ENCODE measurements around the gene QPRT.

DNA sequence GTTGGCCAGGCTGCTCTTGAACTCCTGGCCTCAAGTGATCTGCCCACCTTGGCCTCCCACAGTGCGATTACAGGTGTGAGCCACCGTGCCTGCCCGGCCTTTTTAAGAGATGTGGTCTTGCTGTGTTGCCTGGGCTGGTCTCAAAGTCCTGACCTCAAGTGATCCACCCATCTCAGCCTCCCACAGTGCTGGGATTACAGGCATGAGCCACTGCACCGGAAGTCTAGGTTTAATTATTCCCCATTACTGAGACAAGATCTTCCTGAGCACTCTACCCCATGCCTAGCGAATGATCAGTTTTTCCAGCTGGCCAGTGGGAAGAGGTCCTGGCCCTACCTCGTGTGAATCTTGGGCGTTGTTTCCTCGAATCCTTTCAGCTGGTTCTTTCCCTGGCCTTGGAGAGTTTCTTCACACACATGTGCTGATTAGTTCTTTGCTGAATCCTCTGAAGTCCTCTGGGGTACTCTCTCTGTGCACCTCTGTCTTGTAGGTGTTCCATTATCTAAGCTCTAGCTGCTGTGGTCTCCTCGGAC, 47.9 kb downstream of the QPRT start:
- TF ChIP-seq BHLHE40 (IDR thresholded peaks at IDR 0.05; ENCODE audit: borderline replicate concordance): no peak
- TF ChIP-seq FOXM1 (IDR thresholded peaks at IDR 0.05; ENCODE audit: borderline replicate concordance): no peak
- TF ChIP-seq SUZ12 (IDR thresholded peaks at IDR 0.05): no peak
- no peak for TF ChIP-seq FOXA1 (IDR thresholded peaks at IDR 0.05)
- no peak for TF ChIP-seq FOXK2 (IDR thresholded peaks at IDR 0.05)
- no peak for TF ChIP-seq ARNT (IDR thresholded peaks at IDR 0.05)
- no peak for TF ChIP-seq CTBP1 (IDR thresholded peaks at IDR 0.05; ENCODE audit: borderline replicate concordance)
- no peak for TF ChIP-seq TARDBP (IDR thresholded peaks at IDR 0.05)
- no peak for TF ChIP-seq NFRKB (IDR thresholded peaks at IDR 0.05)
- TF ChIP-seq, protein P1, sequence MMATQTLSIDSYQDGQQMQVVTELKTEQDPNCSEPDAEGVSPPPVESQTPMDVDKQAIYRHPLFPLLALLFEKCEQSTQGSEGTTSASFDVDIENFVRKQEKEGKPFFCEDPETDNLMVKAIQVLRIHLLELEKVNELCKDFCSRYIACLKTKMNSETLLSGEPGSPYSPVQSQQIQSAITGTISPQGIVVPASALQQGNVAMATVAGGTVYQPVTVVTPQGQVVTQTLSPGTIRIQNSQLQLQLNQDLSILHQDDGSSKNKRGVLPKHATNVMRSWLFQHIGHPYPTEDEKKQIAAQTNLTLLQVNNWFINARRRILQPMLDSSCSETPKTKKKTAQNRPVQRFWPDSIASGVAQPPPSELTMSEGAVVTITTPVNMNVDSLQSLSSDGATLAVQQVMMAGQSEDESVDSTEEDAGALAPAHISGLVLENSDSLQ (IDR thresholded peaks at IDR 0.05): no peak
- TF ChIP-seq SP1 (IDR thresholded peaks at IDR 0.05): no peak
- no peak for TF ChIP-seq ELF4 (IDR thresholded peaks at IDR 0.05)
